DND-41 (cell line): ENCODE data around the gene ECHS1.

Source experiments
- ATAC-seq: fragments of 200-7000 bp; cut with Tn5 transposase; 3 replicates; pipeline ENCODE4 v1.9.1; 2021; ENCODE audit warnings: low read depth; ENCODE audit not compliant: insufficient read depth
- DNase-seq: peaks from one replicate; pipeline ENCODE4 v3.0.0-alpha.2; 2020
- H2AFZ ChIP-seq: 2 replicates; pipeline ENCODE4 v1.6.0; 2012; ENCODE audit warnings: low read depth, low read length
- H3K27ac ChIP-seq: 2 replicates; pipeline ENCODE4 v1.5.1; 2012; ENCODE audit warnings: low read length, inconsistent platforms
- H3K27me3 ChIP-seq: fragments of 200-600 bp; sonication (generic); 2 replicates; pipeline ENCODE4 v1.6.0; 2012; ENCODE audit warnings: low read length, mild to moderate bottlenecking, inconsistent platforms; ENCODE audit not compliant: insufficient read depth, poor library complexity
- H3K36me3 ChIP-seq: 2 replicates; pipeline ENCODE4 v1.5.1; 2012; ENCODE audit warnings: low read length, inconsistent platforms; ENCODE audit not compliant: insufficient read depth
- H3K4me1 ChIP-seq: 2 replicates; pipeline ENCODE4 v1.5.1; 2012; ENCODE audit warnings: mild to moderate bottlenecking, low read length; ENCODE audit not compliant: insufficient read depth
- H3K4me2 ChIP-seq: 2 replicates; pipeline ENCODE4 v1.6.0; 2012; ENCODE audit warnings: mild to moderate bottlenecking, moderate library complexity, low read length, inconsistent platforms; ENCODE audit not compliant: insufficient read depth
- H3K4me3 ChIP-seq, 2 experiments: fragments of 200-600 bp in 1 of 2; shearing (Covaris generic) in 1 of 2; 2 replicates each; pipeline ENCODE4 v1.5.1; 2012 to 2016; ENCODE audit warnings: inconsistent platforms in 2 of 2, low read length in 2 of 2, mild to moderate bottlenecking in 2 of 2, low read depth in 1 of 2, moderate library complexity in 1 of 2
- H3K79me2 ChIP-seq: 2 replicates; pipeline ENCODE4 v1.6.0; 2012; ENCODE audit warnings: low read length, inconsistent platforms; ENCODE audit not compliant: insufficient read depth
- H3K9ac ChIP-seq: 2 replicates; pipeline ENCODE4 v1.6.0; 2012; ENCODE audit warnings: low read depth, mild to moderate bottlenecking, inconsistent platforms, low read length, moderate library complexity
- H3K9me3 ChIP-seq: 2 replicates; pipeline ENCODE4 v1.5.1; 2012; ENCODE audit warnings: low read length, moderate library complexity, mild to moderate bottlenecking, inconsistent platforms; ENCODE audit not compliant: insufficient read depth, severe bottlenecking
- H4K20me1 ChIP-seq: 2 replicates; pipeline ENCODE4 v1.6.0; 2012; ENCODE audit warnings: low read length; ENCODE audit not compliant: insufficient read depth
- EZH2 ChIP-seq: IDR thresholded peaks from 3 replicates; pipeline ENCODE4 v1.6.1; 2012; ENCODE audit warnings: borderline replicate concordance, low read depth, mild to moderate bottlenecking, moderate library complexity, low read length, inconsistent platforms; ENCODE audit not compliant: severe bottlenecking
- TF ChIP-seq, protein P1 (sequence below): IDR thresholded peaks from 2 replicates; pipeline ENCODE4 v1.5.1; 2012; ENCODE audit warnings: borderline replicate concordance, low read length, moderate library complexity, mild to moderate bottlenecking; ENCODE audit not compliant: poor library complexity, severe bottlenecking; ENCODE audit errors: extremely low read depth

The ECHS1 gene

DNA sequence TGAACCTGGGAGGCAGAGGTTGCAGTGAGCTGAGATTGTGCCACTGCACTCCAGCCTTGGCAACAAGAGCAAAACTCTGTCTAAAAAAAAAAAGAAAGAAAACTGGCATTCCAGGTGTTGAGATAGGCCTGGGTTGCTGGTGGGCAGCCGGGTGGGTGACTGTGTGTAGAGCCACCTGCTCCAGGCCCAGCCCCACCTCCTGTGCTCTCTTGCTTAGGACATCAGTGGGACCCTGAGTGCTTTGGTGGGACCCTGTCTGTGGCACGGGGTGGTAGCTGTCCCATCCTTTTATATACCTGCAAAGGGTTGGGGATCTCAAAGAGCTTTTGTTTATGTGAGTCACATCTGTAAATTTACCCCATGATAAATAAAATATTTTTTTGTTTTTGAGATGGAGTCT is 12.1 kb upstream of the ECHS1 start:
- no peaks in the 10 kb centered on the region for H3K36me3 ChIP-seq
- no peaks in the 10 kb centered on the region for H4K20me1 ChIP-seq
- H3K4me3 ChIP-seq, result no peak overlapping the region
- no peak overlapping the region for H3K27ac ChIP-seq
- H3K9ac ChIP-seq, result no peak overlapping the region
- H3K4me1 ChIP-seq, result no peaks in the 10 kb centered on the region
- H3K4me2 ChIP-seq, result no peak overlapping the region
- ATAC-seq, result no peak
- no peaks in the 10 kb centered on the region for H3K9me3 ChIP-seq
- H2AFZ ChIP-seq, result no peak overlapping the region
- TF ChIP-seq EZH2, result no peak
- TF ChIP-seq, protein P1, sequence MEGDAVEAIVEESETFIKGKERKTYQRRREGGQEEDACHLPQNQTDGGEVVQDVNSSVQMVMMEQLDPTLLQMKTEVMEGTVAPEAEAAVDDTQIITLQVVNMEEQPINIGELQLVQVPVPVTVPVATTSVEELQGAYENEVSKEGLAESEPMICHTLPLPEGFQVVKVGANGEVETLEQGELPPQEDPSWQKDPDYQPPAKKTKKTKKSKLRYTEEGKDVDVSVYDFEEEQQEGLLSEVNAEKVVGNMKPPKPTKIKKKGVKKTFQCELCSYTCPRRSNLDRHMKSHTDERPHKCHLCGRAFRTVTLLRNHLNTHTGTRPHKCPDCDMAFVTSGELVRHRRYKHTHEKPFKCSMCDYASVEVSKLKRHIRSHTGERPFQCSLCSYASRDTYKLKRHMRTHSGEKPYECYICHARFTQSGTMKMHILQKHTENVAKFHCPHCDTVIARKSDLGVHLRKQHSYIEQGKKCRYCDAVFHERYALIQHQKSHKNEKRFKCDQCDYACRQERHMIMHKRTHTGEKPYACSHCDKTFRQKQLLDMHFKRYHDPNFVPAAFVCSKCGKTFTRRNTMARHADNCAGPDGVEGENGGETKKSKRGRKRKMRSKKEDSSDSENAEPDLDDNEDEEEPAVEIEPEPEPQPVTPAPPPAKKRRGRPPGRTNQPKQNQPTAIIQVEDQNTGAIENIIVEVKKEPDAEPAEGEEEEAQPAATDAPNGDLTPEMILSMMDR, result no peak
- DNase-seq, result no peak
- H3K79me2 ChIP-seq, result no peaks in the 10 kb centered on the region
- H3K27me3 ChIP-seq, result no peaks in the 10 kb centered on the region

DNA sequence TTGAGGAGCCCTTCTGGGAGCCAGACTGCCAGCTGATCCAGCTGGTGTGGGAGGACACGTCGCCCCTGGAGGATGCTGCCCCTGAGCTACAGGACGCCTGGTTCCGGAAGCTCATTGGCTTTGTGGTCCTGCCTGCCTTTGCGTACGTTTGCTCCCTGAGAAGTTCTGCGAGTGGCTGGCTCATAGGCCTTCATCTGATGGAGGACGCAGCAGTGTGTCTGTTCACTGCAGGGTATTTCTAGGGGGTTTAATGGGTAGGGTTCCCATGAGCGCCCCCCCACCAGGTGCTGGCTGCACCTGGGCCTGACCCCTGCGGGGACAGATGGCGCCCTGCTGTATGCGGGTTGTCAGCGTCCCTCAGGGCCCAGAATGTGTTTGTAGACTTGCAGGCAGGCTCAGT is 10.9 kb upstream of the ECHS1 start:
- H3K79me2 ChIP-seq, result no peaks in the 10 kb centered on the region
- no peaks in the 10 kb centered on the region for H3K9me3 ChIP-seq
- H3K4me2 ChIP-seq, result no peak overlapping the region
- no peak overlapping the region for H2AFZ ChIP-seq
- TF ChIP-seq, protein P1, result no peak
- no peak for TF ChIP-seq EZH2
- H3K36me3 ChIP-seq, result no peaks in the 10 kb centered on the region
- H3K9ac ChIP-seq, result no peak overlapping the region
- no peak overlapping the region for H3K4me3 ChIP-seq
- no peaks in the 10 kb centered on the region for H3K27me3 ChIP-seq
- no peaks in the 10 kb centered on the region for H3K4me1 ChIP-seq
- no peak for DNase-seq
- no peak overlapping the region for H3K27ac ChIP-seq
- no peaks in the 10 kb centered on the region for H4K20me1 ChIP-seq
- ATAC-seq, result no peak

- Histone ChIP-seq H4K20me1 (no peaks in the 10 kb centered on the region), H2AFZ (no peak overlapping the region), H3K36me3 (no peaks in the 10 kb centered on the region), H3K4me2 (no peak overlapping the region), H3K79me2 (no peaks in the 10 kb centered on the region), H3K27ac (no peak overlapping the region), H3K9ac (no peak overlapping the region), H3K4me1 (peaks cover 2% of the 10 kb centered on the region), H3K27me3 (no peaks in the 10 kb centered on the region), H3K9me3 (no peaks in the 10 kb centered on the region), H3K4me3 (no peak overlapping the region)
- no peak for TF ChIP-seq EZH2
- TF ChIP-seq, protein P1, result no peak
- DNase-seq (no peak), ATAC-seq (no peak)
Observed at GRCh38 chr10:133383551-133383950, 10.4 kb upstream of the ECHS1 start.

DNA sequence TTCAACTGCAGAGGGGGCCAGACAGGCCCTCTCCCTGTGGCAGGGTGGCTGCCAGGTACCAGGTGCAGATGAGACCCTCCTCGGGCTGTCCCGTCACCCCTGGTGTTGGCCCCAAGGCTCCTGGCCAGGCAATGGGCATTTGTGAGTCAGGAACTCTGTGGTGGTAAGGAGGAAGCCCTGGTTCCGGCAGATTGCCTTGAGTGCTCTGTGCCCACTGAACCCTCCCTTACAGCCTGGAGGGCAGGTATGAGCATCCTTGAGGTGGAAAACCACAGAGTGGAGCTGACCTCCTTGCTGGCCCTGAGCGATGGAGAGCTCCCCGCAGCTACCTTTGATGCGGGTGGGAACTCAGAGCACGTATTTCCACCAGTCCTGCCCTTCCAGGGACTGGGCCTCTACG is 7.9 kb upstream of the ECHS1 start:
- Histone ChIP-seq H3K36me3 (no peaks in the 10 kb centered on the region), H3K4me2 (no peak overlapping the region), H2AFZ (no peak overlapping the region), H4K20me1 (no peaks in the 10 kb centered on the region), H3K9me3 (no peaks in the 10 kb centered on the region), H3K9ac (no peak overlapping the region), H3K27ac (no peak overlapping the region), H3K4me1 (peaks cover 16% of the 10 kb centered on the region), H3K27me3 (no peaks in the 10 kb centered on the region), H3K4me3 (no peak overlapping the region), H3K79me2 (no peaks in the 10 kb centered on the region)
- ATAC-seq (no peak), DNase-seq (no peak)
- TF ChIP-seq, protein P1, result no peak
- no peak for TF ChIP-seq EZH2
